Heart left ventricle (tissue), 16 donors: ENCODE measurements around the gene ID2. TPM values are rescaled to one million over a fixed set of nuclear protein-coding genes. Genes with fewer than 3 reads are reported as not detected.
"Not testable (repeated sequence)": the region's sequence is repeated elsewhere in the genome, so short reads cannot be mapped to it uniquely, and the experiment has no call there.

Experiments used
- ATAC-seq, 4 donors: fragments of 200-7000 bp; cut with Tn5 transposase; one replicate each; pipeline ENCODE4 v1.9.1; 2020 to 2022; ENCODE audit warnings: moderate library complexity in 4 of 4, mild to moderate bottlenecking in 3 of 4, moderate number of reproducible peaks in 1 of 4
- DNase-seq, 5 donors: peaks; one replicate each; pipeline ENCODE4 v3.0.0-alpha.2; 2020
- H3K27ac ChIP-seq, 12 donors: fragments of 200-600 bp; sonication (generic) in 4 of 12; one replicate each; pipeline versions ENCODE4 v1.5.0 to v1.8.0; 2016 to 2022; ENCODE audit warnings: mild to moderate bottlenecking in 2 of 12
- H3K27me3 ChIP-seq, 9 donors: fragments of 200-600 bp; sonication (generic) in 2 of 9; one replicate each; pipeline versions ENCODE4 v1.5.1 to v1.8.0; 2016 to 2022; ENCODE audit warnings: mild to moderate bottlenecking in 3 of 9
- H3K36me3 ChIP-seq, 9 donors: fragments of 200-600 bp; sonication (generic) in 2 of 9; one replicate each; pipeline versions ENCODE4 v1.5.0 to v1.8.0; 2018 to 2022; ENCODE audit warnings: mild to moderate bottlenecking in 2 of 9
- H3K4me1 ChIP-seq, 12 donors: fragments of 200-600 bp; sonication (generic) in 4 of 12; one replicate each; pipeline versions ENCODE4 v1.5.0 to v1.8.0; 2016 to 2022; ENCODE audit warnings: mild to moderate bottlenecking in 3 of 12
- H3K4me3 ChIP-seq, 12 donors: fragments of 200-600 bp; sonication (generic) in 4 of 12; one replicate each; pipeline versions ENCODE4 v1.5.0 to v1.8.0; 2017 to 2022; ENCODE audit warnings: mild to moderate bottlenecking in 9 of 12, moderate library complexity in 4 of 12
- H3K9me3 ChIP-seq, 12 donors: fragments of 200-600 bp; sonication (generic) in 4 of 12; one replicate each; pipeline versions ENCODE4 v1.5.0 to v1.8.0; 2016 to 2022; ENCODE audit warnings: mild to moderate bottlenecking in 1 of 12
- POLR2A ChIP-seq, 2 donors: fragments of 450-650 bp; IDR thresholded peaks; one replicate each; pipeline ENCODE4 v1.6.1; 2017; ENCODE audit warnings: antibody characterized with exemption in 2 of 2, mild to moderate bottlenecking in 2 of 2, moderate library complexity in 2 of 2
- WGBS, 4 donors: extraction: QIAGEN DNeasy Blood & Tissue Kit in 2 of 4; methylation state at CpG; one replicate each; pipeline versions ENCODE4 v1.1.5 to v1.1.7; 2013 to 2018; 5-methylcytosine and 5-hydroxymethylcytosine counted together
- intact Hi-C, 10 donors: fragments of 100-400 bp; cut with DNase I; formaldehyde crosslinking; loops; one replicate each; pipeline versions ENCODE4 v1.11.1 to v1.14.2; 2022
- polyA plus RNA-seq, 2 donors: library from polyadenylated mRNA; stranded (reverse); fragments of 200-250 nt; gene quantifications; one replicate each; pipeline ENCODE4 v1.2.3, GENCODE V29; 2013
- total RNA-seq, 9 donors: library from RNA; depleted of rRNA in 2 of 9; stranded (reverse); fragments of >200 nt in 2 of 9; fragmentation: NEBNext Ultra II Directional in 3 of 9; extraction: Animal tissue kit (Norgen Biotek cat#: 25700) in 3 of 9; gene quantifications; one replicate each; pipeline versions ENCODE4 v1.1.0 to v1.2.4, GENCODE V29; 2016 to 2023
- TF ChIP-seq, protein P1 (sequence below), 12 donors: fragments of 200-600 bp; sonication (generic) in 4 of 12; IDR thresholded peaks; one replicate each; pipeline versions ENCODE4 v1.5.0 to v1.8.0; 2018 to 2022; ENCODE audit warnings: antibody characterized with exemption in 12 of 12, mild to moderate bottlenecking in 5 of 12
- donor health status: ischemic (EF 13 %, LVEDD 7.1; RV severe dilation, severe dysfunction).
- donor health status: healthy with polysubstance abuse.
- donor health status: DM: no; HTN: yes; CAD: no.
- donor health status: DM: no; HTN: no; CAD: no.
- donor health status: ischemic (EF 25% LVEDD 6.9; RV normal size, moderate dysfunction).
- donor health status: ischemic (EF 25% LVEDD 5.7; RV mildly dilated, moderate dysfunction).
- donor health status: healthy.
- donor health status: DM: yes; HTN: yes; CAD: no.
- donor health status: ischemic (EF 35%, LVEDD 5.7; RV mildly dilated, moderate dysfunction).
- donor health status: nonischemic (EF 11% LVEDD 7.7; RV severe dilation, severe dysfunction).
- donor health status: DM: yes; HTN: yes; CAD: no.
- donor health status: PGD.
- donor health status: ischemic (EF 29% LVEDD 5.4; RV normal size, mild dysfunction).
- donor health status: nonischemic (EF 23%, LVEDD 6.1; RV moderate dilation, normal function).

ID2 gene
- total and polyA plus RNA-seq, 11 donors, result 17.3 to 121 (median 44.7) TPM

DNA sequence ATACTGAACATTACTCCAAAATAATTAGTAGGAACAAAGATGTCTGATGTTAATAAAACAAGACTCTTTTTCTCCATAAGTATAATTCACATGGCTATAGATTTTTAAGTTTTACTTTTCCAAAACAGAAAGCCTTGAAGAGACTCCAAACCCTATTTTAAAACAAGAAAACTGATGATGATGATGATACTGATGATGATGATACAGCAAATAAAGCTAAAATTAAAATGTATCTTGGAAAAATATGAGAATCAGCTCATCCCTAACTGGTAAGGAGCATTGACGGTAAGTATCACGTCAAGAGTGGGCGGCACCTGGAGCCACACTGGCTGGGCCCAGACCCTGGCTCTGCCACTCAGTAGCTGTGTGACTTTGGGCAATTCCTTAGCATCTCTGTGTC, 39.6 kb downstream of the ID2 start:
- H3K9me3 ChIP-seq, result peaks cover 0 to under 1% (median 0%) of the 10 kb centered on the region in 12 donors
- H3K36me3 ChIP-seq, result peaks cover 0 to 19% (median 3%) of the 10 kb centered on the region in 9 donors
- no peak overlapping the region for H3K4me3 ChIP-seq
- no peak overlapping the region for H3K27ac ChIP-seq
- intact Hi-C loops, result no loop called here
- H3K27me3 ChIP-seq, result no peaks in the 10 kb centered on the region
- TF ChIP-seq, protein P1, sequence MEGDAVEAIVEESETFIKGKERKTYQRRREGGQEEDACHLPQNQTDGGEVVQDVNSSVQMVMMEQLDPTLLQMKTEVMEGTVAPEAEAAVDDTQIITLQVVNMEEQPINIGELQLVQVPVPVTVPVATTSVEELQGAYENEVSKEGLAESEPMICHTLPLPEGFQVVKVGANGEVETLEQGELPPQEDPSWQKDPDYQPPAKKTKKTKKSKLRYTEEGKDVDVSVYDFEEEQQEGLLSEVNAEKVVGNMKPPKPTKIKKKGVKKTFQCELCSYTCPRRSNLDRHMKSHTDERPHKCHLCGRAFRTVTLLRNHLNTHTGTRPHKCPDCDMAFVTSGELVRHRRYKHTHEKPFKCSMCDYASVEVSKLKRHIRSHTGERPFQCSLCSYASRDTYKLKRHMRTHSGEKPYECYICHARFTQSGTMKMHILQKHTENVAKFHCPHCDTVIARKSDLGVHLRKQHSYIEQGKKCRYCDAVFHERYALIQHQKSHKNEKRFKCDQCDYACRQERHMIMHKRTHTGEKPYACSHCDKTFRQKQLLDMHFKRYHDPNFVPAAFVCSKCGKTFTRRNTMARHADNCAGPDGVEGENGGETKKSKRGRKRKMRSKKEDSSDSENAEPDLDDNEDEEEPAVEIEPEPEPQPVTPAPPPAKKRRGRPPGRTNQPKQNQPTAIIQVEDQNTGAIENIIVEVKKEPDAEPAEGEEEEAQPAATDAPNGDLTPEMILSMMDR (IDR thresholded peaks at IDR 0.05), result no peak
- no peak for TF ChIP-seq POLR2A (IDR thresholded peaks at IDR 0.05)
- DNase-seq (no peak), ATAC-seq (no peak)
- H3K4me1 ChIP-seq, result peaks cover 0 to 6% (median 0%) of the 10 kb centered on the region in 12 donors
- WGBS, 4 donors, result 88 to 95% (median 91%) methylated on average over 3 of the region's 3 CpGs

DNA sequence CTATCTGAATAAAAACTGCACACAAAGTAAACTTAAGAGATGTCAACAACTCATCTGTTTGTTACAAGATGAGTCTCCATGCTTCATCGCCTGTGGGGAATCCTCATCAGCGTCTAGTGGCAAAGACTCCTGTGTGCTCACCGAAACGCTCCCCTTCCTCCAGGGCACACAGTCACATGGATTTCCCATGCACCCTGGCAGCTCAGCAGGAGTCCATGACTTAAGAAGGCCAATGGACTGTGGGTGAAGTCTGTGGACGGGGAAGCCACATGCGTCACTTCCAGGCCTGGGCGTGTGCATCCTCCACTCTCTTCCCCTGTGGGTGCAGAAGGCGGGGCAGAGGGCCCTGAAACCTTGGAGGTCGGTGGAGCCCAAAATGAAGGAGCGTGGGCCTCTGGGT, 41.1 kb downstream of the ID2 start:
- H3K4me3 ChIP-seq, result no peak overlapping the region
- H3K27ac ChIP-seq, result no peak overlapping the region
- WGBS, 4 donors, result 90 to 94% (median 92%) methylated on average over 10 of the region's 10 CpGs
- TF ChIP-seq POLR2A (IDR thresholded peaks at IDR 0.05), result no peak
- TF ChIP-seq, protein P1 (IDR thresholded peaks at IDR 0.05), result no peak
- DNase-seq (no peak), ATAC-seq (peak in 1 of 4 donors; percentile 32)
- H3K27me3 ChIP-seq, result no peaks in the 10 kb centered on the region
- H3K9me3 ChIP-seq, result no peaks in the 10 kb centered on the region
- H3K36me3 ChIP-seq, result peaks cover 0 to 34% (median 18%) of the 10 kb centered on the region in 9 donors
- intact Hi-C loops, result no loop called here
- H3K4me1 ChIP-seq, result peaks cover 0 to 6% (median 0%) of the 10 kb centered on the region in 12 donors

DNA sequence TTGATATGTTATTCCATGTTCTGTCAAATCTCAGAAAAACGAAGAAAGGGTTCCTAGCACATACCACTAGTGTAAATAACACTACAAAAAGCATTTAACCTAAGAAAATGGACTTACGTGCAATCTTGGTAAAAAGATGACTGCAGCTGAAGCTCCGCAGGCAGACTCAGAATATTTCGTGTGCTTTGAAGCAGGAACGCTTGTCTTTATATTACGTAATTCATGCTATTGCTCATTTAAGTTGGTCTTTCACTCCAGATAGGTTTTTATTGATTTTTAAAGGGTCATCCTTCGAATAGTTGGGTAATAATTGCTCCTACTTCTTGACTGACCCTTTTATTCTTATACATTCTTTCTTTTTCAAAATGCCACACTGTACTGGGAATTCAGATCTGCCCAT, 44.0 kb downstream of the ID2 start:
- 92 to 94% (median 93%) methylated on average over 7 of the region's 7 CpGs for WGBS, 4 donors

DNA sequence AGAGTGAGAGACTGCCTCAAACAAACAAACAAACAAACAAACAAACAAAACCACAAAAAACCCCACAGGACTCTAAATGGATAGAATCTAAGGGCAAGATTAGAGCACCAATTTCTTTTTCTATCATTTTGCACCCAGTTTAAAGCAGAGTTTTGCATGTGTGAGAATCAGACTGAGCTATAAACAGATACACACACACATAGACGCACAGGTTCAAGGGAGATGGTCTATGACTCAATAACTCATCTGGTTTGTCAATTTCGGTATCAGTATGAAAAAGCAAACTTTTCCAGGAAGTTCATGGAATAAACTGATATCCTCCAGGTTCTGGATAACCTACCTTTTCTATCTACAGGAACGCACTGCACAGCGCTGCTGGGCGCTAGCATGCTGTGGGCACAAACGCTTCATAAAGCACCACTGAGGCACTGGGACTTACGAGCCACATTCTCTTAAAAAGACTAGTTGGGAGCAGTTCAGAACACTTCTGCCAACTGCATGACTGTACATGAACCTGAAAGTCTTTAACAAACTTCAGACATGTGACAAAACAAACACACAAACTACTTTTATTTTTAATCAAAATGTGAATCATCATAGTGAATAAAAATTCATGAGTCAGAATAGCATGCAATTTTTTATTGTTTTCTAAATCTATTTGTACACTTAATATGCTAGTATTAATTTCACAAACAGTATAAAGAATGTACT, 46.6 kb downstream of the ID2 start:
- DNase-seq (no peak), ATAC-seq (no peak)
- Histone ChIP-seq H3K4me1 (peaks cover 0 to 12% (median 0%) of the 10 kb centered on the region in 12 donors), H3K9me3 (no peaks in the 10 kb centered on the region), H3K36me3 (peaks cover 0 to 89% (median 72%) of the 10 kb centered on the region in 9 donors), H3K27me3 (no peaks in the 10 kb centered on the region), H3K27ac (no peak overlapping the region), H3K4me3 (no peak overlapping the region)
- WGBS, 4 donors, result 93 to 98% (median 96%) methylated on average over 7 of the region's 7 CpGs
- TF ChIP-seq POLR2A (IDR thresholded peaks at IDR 0.05), result no peak
- TF ChIP-seq, protein P1 (IDR thresholded peaks at IDR 0.05), result no peak
- intact Hi-C loops, result no loop called here

More for the DNA sequence above, 44.0 kb downstream of the ID2 start:
- ATAC-seq (no peak), DNase-seq (no peak)
- TF ChIP-seq POLR2A (IDR thresholded peaks at IDR 0.05), result no peak
- TF ChIP-seq, protein P1 (IDR thresholded peaks at IDR 0.05), result no peak
- Histone ChIP-seq H3K4me3 (no peak overlapping the region), H3K27ac (no peak overlapping the region), H3K27me3 (no peaks in the 10 kb centered on the region), H3K36me3 (peaks cover 0 to 63% (median 46%) of the 10 kb centered on the region in 9 donors), H3K4me1 (peaks cover 0 to 12% (median 0%) of the 10 kb centered on the region in 12 donors), H3K9me3 (no peaks in the 10 kb centered on the region)
- intact Hi-C loops, result no loop called here

DNA sequence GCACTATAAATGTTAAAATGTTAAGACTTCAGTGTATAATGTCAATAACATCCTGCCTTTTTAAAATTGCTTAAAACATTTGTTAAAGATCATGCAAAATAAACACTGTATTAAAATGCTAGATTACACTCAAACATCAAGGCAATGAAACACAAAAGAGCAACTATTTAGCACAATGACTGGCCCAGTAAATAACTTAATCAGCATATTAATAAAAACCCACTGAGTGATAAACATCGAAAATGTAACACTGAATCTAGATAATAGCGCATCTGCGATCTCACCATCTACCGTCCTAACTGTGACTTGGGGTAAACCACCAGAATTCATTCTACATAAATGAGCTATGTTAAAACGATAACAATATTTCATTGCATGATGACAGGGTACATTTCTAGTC, 47.2 kb downstream of the ID2 start:
- DNase-seq, ATAC-seq, H3K9me3 ChIP-seq, H3K27me3 ChIP-seq, H3K27ac ChIP-seq, H3K4me3 ChIP-seq, intact Hi-C loops: not testable (repeated sequence)
- 93 to 95% (median 94%) methylated on average over 5 of the region's 5 CpGs for WGBS, 4 donors
- peaks cover 0 to 12% (median 0%) of the 10 kb centered on the region in 12 donors for H3K4me1 ChIP-seq
- peaks cover 0 to 93% (median 79%) of the 10 kb centered on the region in 9 donors for H3K36me3 ChIP-seq
